Left hindlimb (tissue), 1 donor: ENCODE results near the gene CLIP4.

Source experiments
- DNase-seq: peaks from one replicate; pipeline ENCODE4 v3.0.0-alpha.2; 2018

CLIP4 gene

GRCh38 chr2:29192526-29192925 is 77.3 kb downstream of the CLIP4 start:
- DNase-seq, result no peak

- no peak for DNase-seq
Observed at GRCh38 chr2:29193111-29193510, 77.9 kb downstream of the CLIP4 start.

- DNase-seq, result no peak
Observed at GRCh38 chr2:29193681-29194080, 78.5 kb downstream of the CLIP4 start.

- no peak for DNase-seq
Observed at GRCh38 chr2:29195796-29196195, 80.6 kb downstream of the CLIP4 start.

GRCh38 chr2:29196792-29197788 is 81.9 kb downstream of the CLIP4 start:
- peak; percentile 67 for DNase-seq

- no peak for DNase-seq
Observed at GRCh38 chr2:29201979-29202378, 86.8 kb downstream of the CLIP4 start.

GRCh38 chr2:29202819-29203495 is 87.7 kb downstream of the CLIP4 start:
- no peak for DNase-seq

GRCh38 chr2:29206941-29207340 is 91.7 kb downstream of the CLIP4 start:
- DNase-seq, result no peak

GRCh38 chr2:29207352-29208148 is 92.3 kb downstream of the CLIP4 start:
- DNase-seq, result no peak

- no peak for DNase-seq
Observed at GRCh38 chr2:29209551-29209950, 94.3 kb downstream of the CLIP4 start.

- DNase-seq, result no peak
Observed at GRCh38 chr2:29212009-29212408, 96.8 kb downstream of the CLIP4 start.

GRCh38 chr2:29213888-29214291 is 98.7 kb downstream of the CLIP4 start:
- no peak for DNase-seq

- no peak for DNase-seq
Observed at GRCh38 chr2:29215073-29215472, 99.9 kb downstream of the CLIP4 start.

GRCh38 chr2:29215739-29216608 is 100.8 kb downstream of the CLIP4 start:
- no peak for DNase-seq

- DNase-seq, result no peak
Observed at GRCh38 chr2:29216609-29216909, 101.3 kb downstream of the CLIP4 start.

- no peak for DNase-seq
Observed at GRCh38 chr2:29218071-29218470, 102.9 kb downstream of the CLIP4 start.

- no peak for DNase-seq
Observed at GRCh38 chr2:29218550-29219125, 103.4 kb downstream of the CLIP4 start.

- DNase-seq, result no peak
Observed at GRCh38 chr2:29219374-29219773, 104.2 kb downstream of the CLIP4 start.

- no peak for DNase-seq
Observed at GRCh38 chr2:29220506-29221270, 105.5 kb downstream of the CLIP4 start.

- DNase-seq, result no peak
Observed at GRCh38 chr2:29222381-29223179, 107.4 kb downstream of the CLIP4 start.
